Lower lobe of right lung (tissue), 2 donors: ENCODE measurements around the gene ABCA7. TPM values are rescaled to one million over a fixed set of nuclear protein-coding genes. Genes with fewer than 3 reads are reported as not detected.

Source experiments
- ATAC-seq, 2 donors: fragments of 200-7000 bp; cut with Tn5 transposase; one replicate each; pipeline ENCODE4 v1.9.1; 2020 to 2022; ENCODE audit warnings: mild to moderate bottlenecking in 2 of 2, moderate library complexity in 2 of 2
- DNase-seq: peaks from one replicate; pipeline ENCODE4 v3.0.0-alpha.2; 2020
- H3K27ac ChIP-seq: fragments of 200-600 bp; one replicate; pipeline ENCODE4 v1.8.0; 2022
- H3K27me3 ChIP-seq: fragments of 200-600 bp; one replicate; pipeline ENCODE4 v1.8.0; 2022; ENCODE audit warnings: low read depth
- H3K36me3 ChIP-seq: fragments of 200-600 bp; one replicate; pipeline ENCODE4 v1.8.0; 2022; ENCODE audit warnings: mild to moderate bottlenecking
- H3K4me1 ChIP-seq: fragments of 200-600 bp; one replicate; pipeline ENCODE4 v1.8.0; 2022
- H3K4me3 ChIP-seq: fragments of 200-600 bp; one replicate; pipeline ENCODE4 v1.8.0; 2022; ENCODE audit warnings: mild to moderate bottlenecking
- H3K9me3 ChIP-seq: fragments of 200-600 bp; one replicate; pipeline ENCODE4 v1.8.0; 2022
- CTCF ChIP-seq: fragments of 200-600 bp; IDR thresholded peaks from one replicate; pipeline ENCODE4 v1.8.0; 2022; ENCODE audit warnings: antibody characterized with exemption, mild to moderate bottlenecking
- intact Hi-C: fragments of 100-400 bp; cut with DNase I; formaldehyde crosslinking; loops from one replicate; pipeline ENCODE4 v1.11.0; 2022
- long read RNA-seq: library from polyadenylated mRNA; unstranded; transcript quantifications from one replicate; pipeline ENCODE4 v2.0.0, GENCODE V29; 2021
- total RNA-seq: library from RNA; stranded (reverse); fragmentation: NEBNext Ultra II Directional; extraction: Animal tissue kit (Norgen Biotek cat#: 25700); gene quantifications from one replicate; pipeline ENCODE4 v1.2.1, GENCODE V29; 2021
- donor health status: DM: no; HTN: yes; CAD: no; lungs with severe emphysema.

Gene ABCA7
- total RNA-seq, result 53.3 TPM
- long read RNA-seq, partial matches to known transcripts, result 83 of 115 reads
- long read RNA-seq, other reads (novel, unspliced or antisense), result 30 of 115 reads

- H3K36me3 ChIP-seq, result peaks cover 44% of the 10 kb centered on the region
- no peak for TF ChIP-seq CTCF
- peak within 1 kb of the TSS; percentile 79 for H3K27ac ChIP-seq
- peak; percentile 96 for ATAC-seq
- peak within 1 kb of the TSS; percentile 74 for H3K4me3 ChIP-seq
- H3K4me1 ChIP-seq, result peaks cover 40% of the 10 kb centered on the region
- intact Hi-C loops, result no loop called here
- no peaks in the 10 kb centered on the region for H3K9me3 ChIP-seq
- H3K27me3 ChIP-seq, result no peaks in the 10 kb centered on the region
- peak; percentile 99 for DNase-seq
Observed at GRCh38 chr19:1039646-1040475, at the start of gene ABCA7. Gene ABCA7, plus strand, starts transcription at chr19:1040107. Its CDS starts 1,255 bp downstream, at chr19:1041362.

GRCh38 chr19:990119-990571 is 49.8 kb upstream of the ABCA7 start:
- DNase-seq (no peak), ATAC-seq (no peak)
- intact Hi-C loops, result no loop called here
- Histone ChIP-seq H3K4me1 (peaks cover 2% of the 10 kb centered on the region), H3K27me3 (peaks cover 5% of the 10 kb centered on the region), H3K9me3 (no peaks in the 10 kb centered on the region), H3K27ac (no peak overlapping the region), H3K4me3 (no peak overlapping the region), H3K36me3 (peaks cover 51% of the 10 kb centered on the region)
- no peak for TF ChIP-seq CTCF

- ATAC-seq, result no peak
- Histone ChIP-seq H3K27me3 (peaks cover 11% of the 10 kb centered on the region), H3K4me1 (peaks cover 4% of the 10 kb centered on the region), H3K9me3 (no peaks in the 10 kb centered on the region), H3K36me3 (peaks cover 51% of the 10 kb centered on the region), H3K27ac (no peak overlapping the region), H3K4me3 (no peak overlapping the region)
- DNase-seq, result no peak
- intact Hi-C loops, result no loop called here
- TF ChIP-seq CTCF, result no peak
Observed at GRCh38 chr19:990746-991145, 49.2 kb upstream of the ABCA7 start.

- Histone ChIP-seq H3K36me3 (peaks cover 51% of the 10 kb centered on the region), H3K9me3 (no peaks in the 10 kb centered on the region), H3K27me3 (peaks cover 17% of the 10 kb centered on the region), H3K27ac (no peak overlapping the region), H3K4me1 (peaks cover 10% of the 10 kb centered on the region), H3K4me3 (no peak overlapping the region)
- peak; percentile 15 to 32 for ATAC-seq
- no peak for TF ChIP-seq CTCF
- DNase-seq, result no peak
- intact Hi-C loops, result no loop called here
Observed at GRCh38 chr19:991174-991931, 48.6 kb upstream of the ABCA7 start.

- intact Hi-C loops, result no loop called here
- no peak for TF ChIP-seq CTCF
- Histone ChIP-seq H3K27ac (no peak overlapping the region), H3K27me3 (peaks cover 24% of the 10 kb centered on the region), H3K9me3 (no peaks in the 10 kb centered on the region), H3K4me1 (peaks cover 13% of the 10 kb centered on the region), H3K4me3 (no peak overlapping the region), H3K36me3 (peaks cover 44% of the 10 kb centered on the region)
- no peak for DNase-seq
- no peak for ATAC-seq
Observed at GRCh38 chr19:991932-992669, 47.8 kb upstream of the ABCA7 start.
